IPS-18c (cell line): ENCODE data around the gene C4orf36.

Source experiments
- H3K4me3 ChIP-seq: 2 replicates; pipeline ENCODE4 v1.7.0; 2013; ENCODE audit warnings: low read depth, mild to moderate bottlenecking, low read length, moderate library complexity; ENCODE audit not compliant: insufficient read depth
- H3K9me3 ChIP-seq: one replicate; pipeline ENCODE4 v1.6.1; 2013; ENCODE audit warnings: mild to moderate bottlenecking, low read length, moderate library complexity; ENCODE audit not compliant: control insufficient read depth, insufficient read depth

Gene C4orf36

DNA sequence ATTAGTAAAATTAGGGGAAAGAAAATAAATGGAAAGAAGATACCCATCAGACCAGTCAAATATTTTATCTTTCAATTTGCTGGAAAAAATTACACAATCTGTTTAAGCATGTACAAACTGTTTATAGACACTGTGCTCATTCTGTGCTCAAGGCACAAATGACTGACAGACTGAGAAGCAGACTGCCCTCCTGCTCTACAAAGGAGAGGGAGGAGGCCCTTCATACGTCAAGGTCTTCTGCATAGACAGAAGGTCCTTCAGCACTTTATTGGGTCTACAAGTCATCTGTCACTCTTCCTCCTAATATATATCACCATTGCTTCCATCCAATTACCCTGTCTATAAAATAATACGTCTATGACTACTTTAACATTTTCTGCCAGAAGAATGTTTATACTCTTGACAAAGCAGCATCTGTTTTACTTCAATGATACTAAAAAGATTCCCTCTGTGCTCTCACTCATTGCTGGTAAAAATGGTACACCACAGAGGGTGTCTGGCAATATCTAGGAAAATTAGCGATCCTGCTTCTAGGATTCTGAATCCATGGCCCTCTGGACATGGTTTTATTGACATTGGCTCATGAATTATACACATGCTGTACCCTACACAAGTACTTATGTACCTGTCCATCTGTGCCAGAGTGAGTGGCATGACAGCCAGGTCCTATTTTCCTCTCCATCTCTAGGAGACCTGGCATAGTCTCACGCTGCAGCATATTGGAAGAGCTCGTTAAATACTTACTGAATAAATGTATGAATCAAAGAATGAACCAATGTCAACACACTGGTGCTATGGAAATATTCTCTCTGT lies 54.3 kb downstream of the C4orf36 start:
- Histone ChIP-seq H3K4me3 (no peak overlapping the region), H3K9me3 (no peaks in the 10 kb centered on the region)

DNA sequence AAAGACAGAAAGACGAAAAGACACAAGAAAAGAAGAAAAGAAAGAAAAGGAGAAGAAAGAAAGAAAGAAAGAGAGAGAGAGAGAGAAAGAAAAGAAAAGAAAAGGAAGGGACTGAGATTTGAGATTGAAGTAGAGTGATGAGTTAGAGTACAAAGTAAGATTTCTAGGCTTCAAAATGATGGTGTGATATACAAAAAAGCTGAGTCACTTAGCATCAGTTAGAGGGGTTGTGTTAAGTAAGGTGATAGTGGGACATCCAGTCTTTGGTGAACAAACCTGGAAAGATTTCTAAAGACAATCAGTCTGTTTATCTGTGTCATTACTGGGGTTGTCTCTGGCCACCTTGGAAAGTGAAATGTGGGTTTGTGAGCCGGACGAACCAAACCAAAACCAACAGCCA lies 56.5 kb downstream of the C4orf36 start:
- Histone ChIP-seq H3K9me3 (no peaks in the 10 kb centered on the region), H3K4me3 (no peak overlapping the region)

DNA sequence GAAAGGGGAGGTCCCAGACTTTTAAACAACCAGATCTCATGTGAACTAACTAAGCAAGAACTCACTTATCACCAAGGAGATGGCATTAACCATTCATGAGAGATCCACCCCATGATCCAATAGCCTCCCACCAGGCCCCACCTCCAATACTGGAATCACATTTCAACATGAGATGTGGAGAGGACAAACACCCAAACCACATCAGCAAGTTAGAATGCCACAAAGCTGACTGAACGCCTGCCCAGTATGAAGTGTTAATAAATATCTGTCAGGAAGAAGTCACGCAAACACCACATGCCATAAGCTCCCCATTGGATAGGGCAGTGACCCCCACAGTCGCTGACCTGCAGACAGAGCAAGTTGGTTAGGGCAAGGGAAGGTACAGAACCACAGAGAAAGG lies 57.3 kb downstream of the C4orf36 start:
- H3K4me3 ChIP-seq = no peak overlapping the region
- no peaks in the 10 kb centered on the region for H3K9me3 ChIP-seq

DNA sequence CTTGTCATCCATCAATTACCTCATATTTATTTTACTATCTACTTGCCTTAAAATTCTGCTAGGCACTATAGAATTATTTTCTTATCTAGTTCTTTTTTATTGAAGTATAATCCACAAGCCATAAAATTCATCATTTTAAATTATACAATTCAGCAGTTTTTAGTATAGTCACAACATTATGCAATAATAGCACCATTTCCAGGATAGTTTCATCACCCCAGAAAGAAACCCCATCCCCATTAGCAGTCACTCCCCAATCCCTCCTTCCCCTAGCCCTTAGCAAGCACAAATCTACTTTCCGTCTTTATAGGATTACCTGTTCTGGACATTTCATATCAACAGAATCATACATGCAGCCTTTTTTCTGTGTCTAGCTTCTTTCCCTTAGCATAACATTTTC lies 58.6 kb downstream of the C4orf36 start:
- no peak overlapping the region for H3K4me3 ChIP-seq
- no peaks in the 10 kb centered on the region for H3K9me3 ChIP-seq

DNA sequence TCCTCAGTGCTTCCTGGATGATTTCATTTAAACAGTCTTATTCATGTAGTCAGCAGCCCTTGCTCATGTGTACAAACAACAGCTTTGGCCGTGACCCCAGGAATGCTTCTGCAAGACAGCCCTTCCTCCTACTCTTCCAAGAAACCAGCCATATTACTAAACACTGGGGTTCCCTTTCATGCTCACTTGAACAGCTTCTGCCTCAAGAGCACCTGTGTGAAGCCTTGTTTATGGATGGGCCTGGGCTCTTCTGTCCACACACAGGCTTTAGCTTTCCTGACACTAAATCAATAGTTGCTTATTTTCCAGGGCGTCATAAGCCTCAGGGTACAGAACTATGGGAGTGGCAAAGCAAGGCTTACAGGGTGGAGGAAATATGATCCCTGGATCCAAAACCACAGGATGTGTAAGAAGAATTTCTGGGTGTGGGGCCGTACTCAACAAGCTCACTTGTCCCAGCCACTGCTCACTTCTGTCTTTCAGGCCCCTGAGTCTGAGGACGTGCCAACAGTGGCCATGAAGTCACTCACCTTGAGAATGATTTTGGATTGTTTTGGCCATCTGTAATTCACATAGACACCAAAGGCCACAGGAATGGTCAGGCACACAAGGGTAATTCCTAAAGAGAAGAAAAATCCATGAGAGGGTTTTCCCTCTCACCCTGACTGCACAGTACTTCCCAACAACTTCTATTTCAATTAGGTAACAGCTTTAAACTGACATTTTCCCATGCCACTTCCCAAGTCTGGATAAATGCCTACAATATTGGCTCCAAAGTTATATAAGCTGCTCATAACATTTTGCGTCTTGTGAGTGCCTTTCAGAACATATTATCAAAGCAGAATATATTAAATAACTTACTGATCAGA lies 60.7 kb downstream of the C4orf36 start:
- H3K4me3 ChIP-seq = no peak overlapping the region
- no peaks in the 10 kb centered on the region for H3K9me3 ChIP-seq
